HG03039 (cell line): Measurements from ENCODE around the gene RUBCNL.
"Not testable (repeated sequence)": the region's sequence is repeated elsewhere in the genome, so short reads cannot be mapped to it uniquely, and the experiment has no call there.

Experiments
- ATAC-seq: cut with Tn5 transposase; IDR thresholded peaks from one replicate; pipeline ENCODE4 v1.9.1; 2021; ENCODE audit warnings: mild to moderate bottlenecking, moderate library complexity; ENCODE audit not compliant: unreplicated experiment

Gene RUBCNL

DNA sequence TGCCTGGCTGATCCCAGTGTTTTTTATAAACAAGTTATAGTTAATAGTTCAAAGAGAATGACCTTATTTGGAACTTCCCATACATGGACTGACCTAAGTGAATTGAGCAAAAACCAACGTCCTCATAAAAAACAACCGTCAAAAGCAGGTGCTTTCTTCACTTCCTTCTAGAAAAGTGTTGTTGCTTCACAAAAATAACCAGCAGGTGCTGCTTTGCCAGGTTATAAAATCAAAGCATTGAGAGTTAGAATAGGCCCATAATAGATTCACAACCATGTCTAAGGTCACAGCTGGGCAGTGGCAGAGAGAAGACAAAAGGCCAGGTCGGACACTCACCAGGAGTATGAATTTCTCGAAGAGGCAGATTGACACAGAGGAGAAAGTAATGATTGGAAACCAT is 9.5 kb downstream of the RUBCNL start:
- no peak for ATAC-seq

DNA sequence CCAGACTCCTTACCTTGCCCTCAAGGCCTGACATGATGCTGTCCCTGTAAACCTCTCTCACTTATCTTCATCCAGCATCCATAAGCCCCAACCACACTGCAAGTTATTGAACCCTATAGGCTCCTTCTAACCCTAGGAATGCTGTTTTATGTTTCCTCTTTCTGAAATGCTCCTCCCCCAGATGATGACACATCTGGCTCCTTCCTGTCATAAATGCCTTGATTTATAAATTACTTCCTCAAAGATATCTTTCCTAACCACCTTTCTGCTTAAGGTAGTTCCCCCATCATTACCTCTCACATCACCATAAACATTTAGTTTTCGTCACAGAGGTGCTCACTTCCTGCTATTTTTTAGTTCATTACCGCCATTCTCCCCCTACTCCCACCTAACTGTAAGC is 12.3 kb downstream of the RUBCNL start:
- no peak for ATAC-seq

DNA sequence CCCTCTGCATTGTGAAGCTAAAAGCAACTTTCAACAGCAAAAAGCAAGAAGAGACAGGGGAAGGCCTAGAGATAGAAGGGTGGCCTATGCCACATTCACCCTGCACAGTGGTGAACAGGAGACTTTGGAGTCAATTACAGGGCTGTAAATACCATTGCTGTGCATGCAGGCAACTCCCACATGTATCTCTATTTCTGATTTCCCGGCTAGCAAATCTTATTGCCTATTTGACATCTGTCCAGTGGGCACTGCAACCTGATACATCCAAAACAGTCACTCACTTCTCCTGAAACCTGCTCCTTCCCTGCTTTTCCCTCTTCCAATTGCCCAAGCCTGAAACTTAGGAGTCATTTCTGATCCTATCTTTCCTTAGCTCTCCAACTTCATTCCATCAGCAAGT is 13.4 kb downstream of the RUBCNL start:
- ATAC-seq: no peak

DNA sequence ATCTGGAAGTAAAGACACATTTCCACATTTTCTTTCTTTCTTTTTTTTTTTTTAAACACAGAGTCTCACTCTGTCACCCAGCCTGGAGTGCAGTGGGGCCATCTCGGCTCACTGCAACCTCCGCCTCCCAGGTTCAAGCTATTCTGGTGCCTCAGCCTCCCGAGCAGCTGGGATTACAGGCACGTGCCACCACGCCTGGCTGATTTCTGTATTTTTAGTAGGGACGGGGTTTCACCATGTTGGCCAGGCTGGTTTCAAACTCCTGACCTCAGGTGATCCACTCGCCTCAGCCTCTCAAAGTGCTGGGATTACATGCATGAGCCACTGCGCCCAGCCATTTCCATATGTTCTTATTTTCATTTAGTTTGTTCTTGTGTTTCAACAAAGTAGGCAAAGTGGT is 14.1 kb downstream of the RUBCNL start:
- not testable (repeated sequence) for ATAC-seq

DNA sequence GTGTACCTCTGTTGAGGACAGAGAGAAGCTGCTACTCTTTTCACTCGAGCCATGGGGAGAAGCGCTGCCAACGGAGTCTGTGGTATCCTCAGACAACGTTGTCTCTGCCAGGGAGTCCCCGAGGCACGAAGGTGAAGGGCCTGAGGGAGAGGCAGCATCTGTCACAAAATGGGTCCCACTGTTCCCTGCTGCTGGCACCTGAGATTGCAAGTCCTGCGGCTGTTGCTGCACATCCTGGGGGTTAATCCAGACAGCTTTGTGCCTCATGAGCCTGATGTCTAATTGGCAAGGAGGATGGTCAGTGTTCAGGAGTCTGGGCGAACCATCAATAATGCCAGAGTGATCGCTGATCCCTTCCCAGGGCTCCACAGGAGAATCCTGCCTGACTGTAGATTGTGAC is 15.0 kb downstream of the RUBCNL start:
- ATAC-seq: no peak

DNA sequence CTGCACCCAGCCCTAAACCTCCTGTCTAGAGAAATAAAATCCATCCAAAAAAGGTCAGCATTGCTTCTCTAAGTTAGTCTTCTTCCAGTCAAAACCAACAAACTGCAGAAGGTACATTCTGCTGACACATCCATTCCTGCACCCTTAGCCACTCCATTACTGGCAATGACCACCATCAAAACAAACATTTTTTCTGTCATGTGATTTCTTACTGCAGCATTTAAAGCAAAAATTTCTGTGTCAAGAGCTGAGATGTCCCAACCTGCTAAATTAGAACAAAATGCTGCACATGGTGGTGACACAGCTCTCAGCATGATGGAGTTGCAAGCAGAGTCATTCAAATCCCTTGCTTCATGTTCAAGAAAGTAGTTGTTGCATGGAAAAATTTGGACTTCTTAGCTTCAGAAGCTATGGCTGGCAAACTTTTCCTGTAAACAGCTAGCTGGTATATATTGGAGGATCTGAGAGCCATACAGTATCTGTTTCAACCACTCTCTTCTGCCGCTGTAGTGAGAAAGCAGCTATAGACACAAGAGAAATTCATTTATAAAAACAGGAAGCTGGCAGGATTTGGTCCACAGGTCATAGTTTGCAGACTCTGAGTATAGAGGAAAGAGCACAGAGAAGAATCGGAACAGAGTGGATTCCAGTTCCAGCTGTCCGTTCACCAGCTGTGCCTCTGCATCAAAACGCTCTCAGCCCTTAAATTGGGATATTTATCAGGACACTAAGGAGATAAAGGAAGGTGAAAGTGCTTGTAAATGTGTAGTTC is 17.4 kb downstream of the RUBCNL start:
- peak; percentile 52 for ATAC-seq

DNA sequence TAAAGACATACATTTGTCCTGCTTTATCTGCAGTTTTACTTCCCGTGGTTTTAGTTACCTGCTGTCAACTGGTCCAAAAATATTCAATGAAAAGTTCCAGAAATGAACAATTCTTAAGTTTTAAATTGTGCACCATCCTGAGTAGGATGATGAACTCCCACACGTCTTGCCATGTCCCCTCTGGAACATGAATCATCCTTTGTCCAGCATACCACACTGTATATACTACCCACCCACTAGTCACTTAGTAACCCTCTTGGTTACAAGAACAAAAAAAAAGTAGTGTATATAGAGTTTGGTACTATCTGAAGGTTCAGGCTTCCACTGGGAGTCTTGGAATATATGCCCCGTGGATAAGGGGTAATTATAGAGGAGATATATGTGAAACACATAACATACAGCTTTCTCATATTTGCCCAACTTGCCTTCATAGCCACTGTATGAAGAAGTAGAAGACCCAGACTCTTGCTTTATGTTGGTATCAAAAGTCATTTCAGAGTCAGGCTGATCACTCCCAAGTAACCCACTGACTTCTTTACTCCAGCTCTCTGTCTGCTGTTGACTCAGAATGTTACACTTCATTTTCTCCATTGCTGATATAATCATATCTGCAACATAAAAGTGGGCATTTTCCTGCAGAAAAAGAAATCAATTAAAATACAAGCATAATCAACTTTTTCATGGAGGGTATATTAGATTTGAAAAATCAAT is 19.3 kb downstream of the RUBCNL start:
- ATAC-seq: no peak

DNA sequence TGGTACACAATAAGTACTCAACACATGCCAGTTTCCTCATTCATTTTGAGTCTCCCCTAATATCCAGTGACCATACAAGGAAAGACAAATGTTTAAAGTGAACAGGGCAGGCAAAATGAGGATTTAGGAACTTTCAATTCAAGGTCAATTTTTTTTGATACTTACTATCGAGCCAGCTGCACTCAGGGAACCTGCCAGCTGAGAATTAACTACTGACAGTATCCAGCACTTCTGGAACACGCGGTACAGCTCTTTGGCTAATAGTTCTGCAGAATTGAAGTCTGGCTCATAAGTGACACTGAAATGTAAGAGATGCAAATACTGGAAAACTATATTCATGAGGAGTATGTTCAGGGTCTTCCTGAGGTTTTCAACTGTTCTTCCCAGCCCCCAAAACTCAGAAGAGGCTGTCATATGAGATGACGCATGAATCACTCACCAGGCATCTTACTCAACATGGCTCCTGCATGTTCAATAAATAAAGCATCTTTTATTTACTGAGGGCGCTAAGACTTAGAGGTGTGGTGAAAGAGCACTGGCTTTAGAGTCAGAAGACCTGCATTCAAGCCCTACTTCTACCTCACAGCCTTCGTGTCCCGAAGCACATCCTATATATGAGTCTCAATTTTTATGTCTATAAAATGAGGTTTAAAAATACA is 25.6 kb downstream of the RUBCNL start:
- no peak for ATAC-seq

DNA sequence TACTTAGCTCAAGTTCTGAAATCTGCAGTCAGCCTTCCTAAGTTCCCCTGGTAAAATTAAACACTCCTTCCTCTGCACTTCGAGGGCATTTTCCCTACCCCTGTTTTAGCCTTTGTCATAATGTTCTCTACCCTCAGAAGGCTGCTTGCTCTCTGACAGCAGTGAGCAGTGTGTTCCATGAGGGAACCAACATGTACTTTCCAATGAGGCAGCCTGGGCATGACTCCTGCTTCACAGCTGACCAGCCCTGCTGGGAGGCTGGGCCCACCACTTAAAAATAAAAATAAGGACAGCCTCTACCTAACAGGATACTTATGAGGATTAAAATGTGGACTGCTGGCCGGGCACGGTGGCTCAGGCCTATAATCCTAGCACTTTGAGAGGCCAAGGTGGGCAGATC is 26.4 kb downstream of the RUBCNL start:
- ATAC-seq: no peak

DNA sequence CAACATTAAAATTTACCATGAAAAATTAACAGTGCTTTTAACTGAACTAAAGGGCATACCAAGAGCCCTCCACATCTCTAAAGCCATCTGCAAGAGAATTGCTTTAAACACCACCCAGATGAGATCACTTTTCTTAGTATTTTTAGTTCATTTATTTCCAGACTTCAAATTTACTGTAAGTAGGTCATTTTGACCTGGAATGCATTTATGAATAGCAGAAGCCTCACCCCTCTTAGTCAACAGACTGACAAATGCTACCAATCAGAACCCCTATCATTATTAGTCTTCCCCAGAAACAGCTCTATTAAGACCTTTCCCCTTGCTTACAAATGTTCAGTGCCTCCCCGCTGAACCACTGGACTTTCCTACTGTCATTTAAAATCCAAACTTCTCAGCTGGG is 27.3 kb downstream of the RUBCNL start:
- ATAC-seq: no peak

DNA sequence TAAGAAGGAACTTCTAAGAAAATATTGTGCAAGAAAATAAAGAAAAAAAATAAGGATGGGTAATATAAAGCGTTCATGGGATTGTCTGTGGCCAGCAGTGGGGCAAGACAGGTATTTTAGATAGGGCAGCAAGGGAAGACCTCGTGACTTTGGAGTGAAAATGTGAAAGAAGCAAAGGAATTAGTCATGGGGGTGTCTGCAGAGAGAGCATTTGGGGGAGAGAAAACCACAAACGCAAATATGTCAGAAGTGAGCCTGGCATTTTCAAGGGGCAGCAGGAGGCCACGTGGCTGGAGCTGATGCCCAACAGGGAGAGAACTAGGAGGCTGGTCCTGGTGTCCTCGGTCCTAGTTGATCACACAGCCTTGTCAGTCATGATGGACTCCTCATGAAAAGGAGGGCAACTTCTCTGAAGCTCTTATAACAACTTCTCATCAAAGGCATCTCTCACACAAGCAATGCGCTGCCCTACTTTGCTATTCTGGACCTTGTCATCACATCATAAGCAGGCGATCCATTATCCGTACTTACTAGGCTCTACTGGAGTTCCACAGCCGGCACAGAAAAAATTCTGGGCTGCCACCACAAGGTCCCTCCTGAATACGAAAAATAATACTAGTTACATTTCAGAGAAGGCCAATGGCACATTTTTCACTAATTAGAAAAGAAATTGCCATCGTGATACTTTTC is 31.0 kb downstream of the RUBCNL start:
- no peak for ATAC-seq

DNA sequence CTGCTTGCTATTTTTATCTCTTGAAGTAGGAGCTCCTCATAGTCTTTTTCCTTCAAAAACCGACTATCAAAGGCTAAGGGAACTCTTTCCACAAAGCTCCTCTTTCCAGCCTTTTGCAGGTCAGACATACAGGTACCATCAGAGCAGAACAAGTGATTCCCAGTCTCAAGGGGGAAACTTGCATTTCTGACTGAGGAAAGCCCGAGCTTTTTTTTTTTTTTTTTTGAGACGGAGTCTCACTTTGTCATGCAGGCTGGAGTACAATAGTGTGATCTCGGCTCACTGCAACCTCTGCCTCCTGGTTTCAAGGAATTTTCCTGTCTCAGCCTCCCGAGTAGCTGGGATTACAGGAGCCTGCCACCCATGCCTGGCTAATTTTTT is 32.0 kb downstream of the RUBCNL start:
- ATAC-seq: no peak

DNA sequence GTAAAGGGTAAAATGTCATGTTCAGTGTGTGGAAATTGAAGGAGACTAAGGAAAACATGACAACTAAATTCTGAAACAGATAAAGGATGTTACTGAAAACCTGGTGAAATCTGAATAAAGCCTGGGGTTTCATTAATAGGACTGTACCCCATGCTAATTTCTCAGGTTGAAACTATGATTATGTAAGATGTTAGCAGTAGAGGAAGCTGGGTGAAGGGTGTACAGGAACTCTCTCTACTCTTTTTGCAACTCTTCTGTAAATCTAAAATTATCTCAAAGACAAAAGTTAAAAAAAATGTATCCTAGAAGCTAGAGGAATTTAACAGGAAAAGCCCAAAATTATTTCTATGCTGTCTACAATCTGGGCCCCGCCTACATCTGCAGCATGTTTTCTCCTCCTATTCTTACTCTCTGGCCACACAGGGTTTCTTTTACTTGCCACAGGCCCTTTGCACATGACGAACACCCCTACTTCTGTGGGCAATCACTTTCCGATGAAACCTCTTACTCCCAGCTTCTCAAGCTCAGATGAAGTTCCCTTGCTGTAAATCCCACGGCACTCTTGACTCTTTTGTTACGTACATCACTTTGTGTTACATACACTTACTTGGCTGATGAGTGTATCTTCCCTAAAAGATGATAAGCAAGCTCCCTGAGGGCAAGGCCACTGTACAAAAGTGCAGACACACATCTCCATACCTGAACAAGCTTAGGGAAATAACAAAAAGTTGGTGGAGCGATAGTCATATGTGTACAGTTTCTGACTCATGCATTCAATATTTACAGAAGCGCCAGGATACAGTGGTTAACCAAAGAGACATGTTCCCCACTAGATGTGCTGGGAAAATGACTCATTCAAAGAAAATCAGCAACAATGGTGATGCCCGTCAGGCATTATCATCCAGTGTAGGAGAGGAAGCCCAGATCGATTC is 32.6 kb downstream of the RUBCNL start:
- peak; percentile 69 for ATAC-seq

DNA sequence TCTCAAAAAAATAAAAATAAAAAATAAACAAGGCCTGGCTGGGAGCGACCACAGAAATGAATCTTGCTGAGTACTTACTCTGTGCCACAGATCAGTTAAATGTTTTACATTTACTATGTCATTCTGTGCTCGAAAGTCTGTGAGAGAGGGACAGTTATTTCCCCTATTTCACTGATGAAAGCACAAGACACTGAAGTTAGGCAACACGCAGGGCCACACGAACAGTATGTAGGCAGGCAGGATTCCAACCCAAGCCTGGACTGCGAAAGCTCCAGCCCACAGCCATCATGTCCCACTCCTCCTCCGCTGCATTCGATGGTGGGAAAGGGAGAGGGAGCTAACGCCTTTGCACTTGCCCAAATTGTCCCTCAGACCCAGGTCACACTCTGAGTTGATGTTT is 34.2 kb downstream of the RUBCNL start:
- no peak for ATAC-seq

DNA sequence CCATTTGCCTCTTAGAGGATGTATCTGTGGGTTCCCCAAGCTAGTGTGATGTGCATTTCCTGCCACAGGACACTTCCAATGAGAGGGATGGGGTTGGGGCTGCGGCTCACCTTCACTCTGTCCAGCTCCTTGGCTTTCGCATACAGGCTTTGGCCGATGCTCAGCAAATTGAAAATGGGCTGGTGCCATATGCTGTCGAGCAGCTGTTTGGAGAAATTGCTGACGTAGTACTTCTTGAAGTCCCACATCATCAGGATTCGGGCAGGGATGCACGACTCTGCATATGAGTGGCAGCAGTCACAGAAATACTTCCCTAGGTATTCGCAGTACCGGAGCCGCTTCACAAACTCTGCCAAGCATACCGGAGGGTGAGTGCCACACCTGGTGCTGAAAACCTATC is 37.0 kb downstream of the RUBCNL start:
- ATAC-seq: no peak

DNA sequence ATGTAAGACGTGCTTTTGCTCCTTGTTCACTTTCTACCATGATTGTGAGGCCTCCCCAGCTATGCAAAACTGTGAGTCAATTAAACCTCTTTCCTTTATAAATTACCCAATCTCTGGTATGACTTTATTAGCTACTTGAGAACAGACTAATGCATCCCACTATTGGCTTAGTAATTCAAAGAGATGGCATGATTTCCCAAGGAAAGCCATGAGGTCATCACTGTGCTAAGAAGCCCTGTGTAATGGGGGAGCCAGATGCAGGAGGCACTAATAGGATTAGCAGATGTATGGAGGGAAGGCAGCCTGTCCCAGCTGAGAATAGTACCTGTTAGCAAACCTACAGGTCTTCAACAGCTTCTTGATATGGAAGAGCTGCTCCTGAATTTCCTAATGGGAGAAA is 38.1 kb downstream of the RUBCNL start:
- ATAC-seq: no peak

DNA sequence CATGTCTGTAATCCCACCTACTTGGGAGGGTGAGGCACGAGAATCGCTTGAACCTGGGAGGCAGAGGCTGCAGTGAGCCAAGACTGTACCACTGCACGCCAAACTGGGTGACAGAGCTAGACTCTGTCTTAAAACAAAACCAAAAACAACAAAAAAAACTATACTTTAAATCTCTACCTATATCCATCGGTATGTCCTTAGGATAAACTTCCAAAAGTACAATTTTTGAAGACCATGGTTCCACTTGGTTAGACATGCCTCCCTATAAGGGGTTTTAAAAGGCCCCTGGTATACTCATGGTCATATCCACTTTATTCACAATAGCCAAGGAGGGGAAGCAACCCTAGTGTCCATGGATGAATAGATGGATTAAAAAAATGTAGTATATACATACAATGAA is 39.8 kb downstream of the RUBCNL start:
- ATAC-seq: no peak

DNA sequence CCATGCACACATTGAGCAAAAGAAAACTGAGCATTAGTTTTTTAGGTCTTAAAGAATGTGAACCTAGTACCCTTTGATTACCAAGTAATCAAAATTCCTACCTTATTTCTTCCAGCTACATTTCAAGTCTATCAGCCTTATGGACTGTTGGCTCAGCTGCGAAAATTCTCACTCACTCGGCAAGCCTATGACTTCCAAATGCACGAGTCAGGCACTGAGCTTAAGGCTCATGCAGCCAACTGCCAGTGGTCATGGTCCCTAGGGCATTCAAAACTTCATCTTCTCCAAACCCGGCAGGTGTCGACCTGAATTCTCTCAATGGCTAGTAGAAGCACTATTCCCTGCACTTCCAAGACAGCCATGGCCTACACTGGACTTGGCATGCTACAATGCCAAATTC is 41.2 kb downstream of the RUBCNL start:
- ATAC-seq: no peak

DNA sequence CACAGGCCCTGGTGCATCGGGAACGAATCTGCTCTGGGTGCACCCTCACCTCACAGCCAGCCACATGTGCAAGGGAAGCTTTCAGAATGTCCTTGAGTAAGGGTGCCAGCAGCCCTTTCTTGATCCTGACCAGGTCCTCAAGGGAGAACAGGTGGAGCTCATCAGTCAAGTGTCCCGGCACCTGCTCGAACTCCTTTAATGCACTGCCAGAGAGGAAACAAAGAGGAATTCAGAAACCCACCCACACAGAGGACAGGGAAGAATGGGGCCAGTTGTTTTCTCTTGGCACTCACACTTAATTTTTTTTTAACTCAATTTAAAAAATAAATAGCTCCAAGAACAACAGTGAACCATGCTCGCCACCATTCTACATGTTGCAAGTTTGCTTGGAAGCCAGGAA is 41.7 kb downstream of the RUBCNL start:
- ATAC-seq: no peak

DNA sequence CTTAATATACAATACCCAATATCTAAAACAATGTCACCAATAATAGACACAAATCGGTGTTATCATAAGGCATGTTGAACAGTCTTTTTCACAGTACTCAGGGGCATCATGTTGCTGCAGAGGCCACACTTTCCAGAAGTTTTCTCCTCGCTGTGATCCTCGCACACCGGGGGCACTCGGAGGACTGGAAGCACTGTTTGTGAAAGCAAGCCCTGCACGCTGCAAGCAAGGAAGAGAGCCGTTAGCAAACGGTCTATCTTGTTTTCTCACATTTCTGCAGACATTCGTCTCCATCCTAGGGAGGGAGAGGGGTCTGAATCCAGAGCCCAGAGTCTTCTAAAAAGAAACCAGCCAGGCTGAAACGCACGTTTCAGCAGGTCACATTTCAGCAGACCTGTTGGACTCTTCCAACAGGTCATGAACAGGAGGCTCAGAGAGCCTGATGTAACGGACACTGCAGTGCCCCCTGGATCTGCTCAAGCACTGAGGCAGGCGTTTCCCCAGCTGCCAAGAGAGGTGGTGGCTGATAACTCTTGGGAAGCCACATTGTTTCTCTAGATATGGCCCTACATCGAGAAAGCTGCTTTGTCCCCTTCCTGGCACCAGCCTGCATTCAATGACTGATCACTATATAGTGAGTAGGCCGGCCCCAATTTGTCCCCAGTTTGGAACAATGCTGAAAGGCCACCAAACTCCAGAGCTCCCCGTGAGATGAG is 43.6 kb downstream of the RUBCNL start:
- no peak for ATAC-seq
